ENCODE measurements around the gene SPARCL1.
"Not testable (repeated sequence)": the region's sequence is repeated elsewhere in the genome, so short reads cannot be mapped to it uniquely, and the experiment has no call there.

SPARCL1 gene

GRCh38 chr4:87433342-87433741 is 95.8 kb downstream of the SPARCL1 start:
- DNase-seq, result no peak

- no peak for DNase-seq
Measured at GRCh38 chr4:87430038-87430437, 99.1 kb downstream of the SPARCL1 start.

GRCh38 chr4:87428979-87429378 is 100.2 kb downstream of the SPARCL1 start:
- DNase-seq, result no peak

GRCh38 chr4:87427518-87427868 is 101.7 kb downstream of the SPARCL1 start:
- no peak for DNase-seq

- no peak for DNase-seq
Measured at GRCh38 chr4:87426865-87427517, 102.2 kb downstream of the SPARCL1 start.

- no peak for DNase-seq
Measured at GRCh38 chr4:87425711-87426110, 103.5 kb downstream of the SPARCL1 start.

- not testable (repeated sequence) for DNase-seq
Measured at GRCh38 chr4:87424099-87424543, 105.1 kb downstream of the SPARCL1 start.

Data from NCI-H524 (cell line).